Measurements from ENCODE around the gene ZNF134. TPM values are rescaled to one million over a fixed set of nuclear protein-coding genes. Genes with fewer than 3 reads are reported as not detected.

Gene ZNF134
- total and polyA plus RNA-seq, 2 donors (not counting 3 experiments of a cell fraction or from before 2014, with no cell fraction given), result 6.4 to 12.3 TPM

DNA sequence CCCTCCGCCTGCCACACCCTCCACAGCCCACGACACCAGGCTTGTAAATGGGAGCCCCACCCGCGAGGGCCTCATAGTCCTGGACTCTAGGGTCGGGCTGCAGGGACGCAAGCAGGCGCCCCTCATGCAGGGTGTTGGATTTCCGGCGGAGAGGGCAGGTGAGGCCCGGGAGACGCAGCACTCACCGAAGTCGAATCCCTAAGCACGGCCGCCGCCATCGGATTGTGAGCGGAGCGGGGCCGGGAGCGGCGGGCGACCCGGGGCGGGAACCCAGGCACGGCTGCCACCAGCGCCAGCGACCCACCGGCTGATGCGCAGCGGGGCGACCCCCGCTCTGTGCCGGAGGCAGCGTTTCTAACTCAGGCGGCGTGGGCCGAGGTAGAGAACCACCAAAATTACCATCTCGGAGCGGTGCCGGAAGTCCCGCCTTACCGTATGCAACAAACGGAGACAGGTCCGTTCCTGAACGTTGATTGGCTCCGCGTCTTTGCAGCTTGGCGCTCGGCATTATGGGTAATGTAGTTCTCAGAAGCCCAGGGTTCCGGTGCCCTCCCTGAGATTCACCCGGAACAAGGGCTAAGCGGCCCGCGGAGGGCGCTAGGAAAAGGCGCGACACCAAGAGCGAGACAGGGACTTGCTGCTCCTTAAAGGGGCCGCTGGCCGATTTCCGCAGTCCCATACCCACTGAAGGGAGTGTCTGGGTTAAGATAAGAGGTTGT is 35.4 kb upstream of the ZNF134 start, which contains the start of gene ZNF416:
Gene ZNF416, minus strand, starts transcription at position 425 of the 719 bp plus-strand sequence. Its CDS starts 207 bp downstream, at position 218.
- Histone ChIP-seq H2AFZ (ENCODE audit: low read depth, low read length) (peak within 1 kb of the TSS; percentile 93), H3K4me1 (ENCODE audit: control insufficient read depth, extremely low read depth, insufficient read depth, low read length) (peaks cover 10% of the 10 kb centered on the region), H4K20me1 (replicated peaks; ENCODE audit: control insufficient read depth, extremely low read depth, insufficient read depth, low read length) (no peaks in the 10 kb centered on the region), H3K27me3 (ENCODE audit: control insufficient read depth in 2 of 2, insufficient read depth in 2 of 2, low read length in 2 of 2) (no peaks in the 10 kb centered on the region), H3K9ac (replicated peaks; ENCODE audit: extremely low read depth, insufficient read depth, low read length) (peak within 1 kb of the TSS; percentile 65), H3K4me3 (replicated peaks in 1 of 3; ENCODE audit: insufficient read depth in 1 of 3, low read depth in 1 of 3, low read length in 3 of 3) (peak within 1 kb of the TSS; percentile 79 to 93 (median 85)), H3K9me1 (replicated peaks; ENCODE audit: control insufficient read depth, extremely low read depth, insufficient read depth, low read length) (no peaks in the 10 kb centered on the region), H3K27ac (ENCODE audit: insufficient read depth, low read depth, low read length) (no peak within 1 kb of the TSS), H3K9me3 (replicated peaks; ENCODE audit: control insufficient read depth, insufficient read depth, low read length) (peaks cover 11% of the 10 kb centered on the region), H3K4me2 (ENCODE audit: insufficient read depth, low read length) (peak within 1 kb of the TSS; percentile 91), H3K79me2 (ENCODE audit: control insufficient read depth, insufficient read depth, low read length) (peaks cover 3% of the 10 kb centered on the region), H3K36me3 (ENCODE audit: control insufficient read depth in 2 of 2, extremely low read depth in 1 of 2, insufficient read depth in 2 of 2, low read length in 2 of 2) (peaks cover 10 to 13% of the 10 kb centered on the region in 2 experiments)
- POLR2A ChIA-PET, result no interaction called here
- DNase-seq (ENCODE audit: low read depth, low spot score) (peak; percentile 96), FAIRE-seq (peak; percentile 99)
- dilution Hi-C loops (cut with MboI; ENCODE audit: extremely low pct_ligation_motif_present, low sequenced_read_pairs) (no loop called here), intact Hi-C loops (cut with micrococcal nuclease) (loop anchor here (1.0 to 5.0 kb wide), 6 partner anchors 21 to 143 kb away; partner anchors contain the start of genes ZNF134, ZNF211, ZNF530 and ZNF549)
- BruUV-seq (replicated peaks), result TSS peak; percentile 61
- CTCF ChIA-PET, result no interaction called here
- TF ChIP-seq JUN (IDR thresholded peaks at IDR 0.05; ENCODE audit: borderline replicate concordance, insufficient read depth, insufficient read length, low read depth) (no peak), FOS (IDR thresholded peaks at IDR 0.05; ENCODE audit: borderline replicate concordance, insufficient read depth, low read length) (no peak), MYC (IDR thresholded peaks at IDR 0.05; ENCODE audit: low read depth, low read length) (no peak), EZH2 (IDR thresholded peaks at IDR 0.05; ENCODE audit: borderline replicate concordance, low read depth, low read length, severe bottlenecking) (no peak)
- TF ChIP-seq, protein P1, sequence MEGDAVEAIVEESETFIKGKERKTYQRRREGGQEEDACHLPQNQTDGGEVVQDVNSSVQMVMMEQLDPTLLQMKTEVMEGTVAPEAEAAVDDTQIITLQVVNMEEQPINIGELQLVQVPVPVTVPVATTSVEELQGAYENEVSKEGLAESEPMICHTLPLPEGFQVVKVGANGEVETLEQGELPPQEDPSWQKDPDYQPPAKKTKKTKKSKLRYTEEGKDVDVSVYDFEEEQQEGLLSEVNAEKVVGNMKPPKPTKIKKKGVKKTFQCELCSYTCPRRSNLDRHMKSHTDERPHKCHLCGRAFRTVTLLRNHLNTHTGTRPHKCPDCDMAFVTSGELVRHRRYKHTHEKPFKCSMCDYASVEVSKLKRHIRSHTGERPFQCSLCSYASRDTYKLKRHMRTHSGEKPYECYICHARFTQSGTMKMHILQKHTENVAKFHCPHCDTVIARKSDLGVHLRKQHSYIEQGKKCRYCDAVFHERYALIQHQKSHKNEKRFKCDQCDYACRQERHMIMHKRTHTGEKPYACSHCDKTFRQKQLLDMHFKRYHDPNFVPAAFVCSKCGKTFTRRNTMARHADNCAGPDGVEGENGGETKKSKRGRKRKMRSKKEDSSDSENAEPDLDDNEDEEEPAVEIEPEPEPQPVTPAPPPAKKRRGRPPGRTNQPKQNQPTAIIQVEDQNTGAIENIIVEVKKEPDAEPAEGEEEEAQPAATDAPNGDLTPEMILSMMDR (IDR thresholded peaks at IDR 0.05; ENCODE audit: extremely low read depth in 1 of 2, insufficient read depth in 1 of 2, low read depth in 1 of 2, low read length in 2 of 2), result no peak
- TF ChIP-seq, protein P2, sequence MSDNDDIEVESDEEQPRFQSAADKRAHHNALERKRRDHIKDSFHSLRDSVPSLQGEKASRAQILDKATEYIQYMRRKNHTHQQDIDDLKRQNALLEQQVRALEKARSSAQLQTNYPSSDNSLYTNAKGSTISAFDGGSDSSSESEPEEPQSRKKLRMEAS (IDR thresholded peaks at IDR 0.05; ENCODE audit: insufficient read depth, insufficient read length), result no peak
